ENCODE measurements around the gene RSPO1.

The RSPO1 gene

GRCh38 chr1:37567023-37567422, 67.7 kb downstream of the RSPO1 start:
- TF ChIP-seq REST (IDR thresholded peaks at IDR 0.05; ENCODE audit: insufficient read depth in 1 of 2, low read depth in 2 of 2, low read length in 2 of 2) (no peak), FOXP2 (optimal IDR thresholded peaks at IDR 0.05; ENCODE audit: borderline replicate concordance, extremely low read depth, extremely low read length, insufficient read depth) (no peak), SIN3A (IDR thresholded peaks at IDR 0.05; ENCODE audit: borderline replicate concordance, insufficient read depth, low read length) (no peak), POLR2AphosphoS5 (IDR thresholded peaks at IDR 0.05; ENCODE audit: low read depth, low read length) (no peak), TAF1 (IDR thresholded peaks at IDR 0.05; ENCODE audit: borderline replicate concordance, insufficient read depth, low read length) (no peak)

DNA sequence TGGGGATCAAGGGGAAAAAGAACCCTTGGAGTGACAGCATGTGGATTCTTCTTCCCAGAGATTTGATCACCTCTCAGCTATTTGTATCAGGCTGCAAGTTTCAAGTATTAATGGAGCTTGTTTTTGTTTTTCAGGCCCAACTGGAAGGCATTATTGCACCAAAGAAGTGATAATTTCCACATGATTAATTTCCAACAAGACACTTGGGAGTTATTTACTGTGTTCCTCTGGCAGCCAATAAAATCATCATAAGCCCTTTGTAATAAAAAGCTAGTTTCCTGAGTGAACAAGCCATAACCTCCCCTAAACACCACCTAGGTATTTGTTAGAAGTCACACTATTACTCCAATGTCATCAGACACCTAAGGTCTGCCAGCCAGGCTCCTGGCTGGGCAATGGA, 69.8 kb downstream of the RSPO1 start:
- TF ChIP-seq TAF1 (IDR thresholded peaks at IDR 0.05; ENCODE audit: borderline replicate concordance, insufficient read depth, low read length) (no peak), FOXP2 (optimal IDR thresholded peaks at IDR 0.05; ENCODE audit: borderline replicate concordance, extremely low read depth, extremely low read length, insufficient read depth) (no peak), REST (IDR thresholded peaks at IDR 0.05; ENCODE audit: insufficient read depth in 1 of 2, low read depth in 2 of 2, low read length in 2 of 2) (no peak)

DNA sequence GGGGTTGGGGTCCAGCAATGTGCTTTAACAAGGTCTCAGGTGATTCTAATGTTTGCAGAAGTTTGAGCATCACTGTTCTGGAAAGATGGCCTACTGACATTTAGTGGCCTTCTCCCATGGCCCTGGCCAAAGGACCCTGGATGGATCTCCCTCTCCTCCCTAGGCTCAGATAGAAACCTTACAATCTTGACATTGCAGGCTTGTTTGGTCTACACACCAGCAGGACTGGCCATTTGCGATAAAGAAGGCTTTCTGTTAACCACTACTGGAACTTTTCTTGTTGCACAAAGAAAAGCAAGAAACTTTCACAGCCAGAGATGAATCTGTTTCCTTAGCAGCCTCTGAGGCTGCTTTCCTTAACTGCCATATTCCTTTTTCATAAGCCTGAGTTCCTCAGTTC, 71.7 kb downstream of the RSPO1 start:
- TF ChIP-seq TAF1 (IDR thresholded peaks at IDR 0.05; ENCODE audit: borderline replicate concordance, insufficient read depth, low read length) (no peak), SIN3A (IDR thresholded peaks at IDR 0.05; ENCODE audit: borderline replicate concordance, insufficient read depth, low read length) (no peak), REST (IDR thresholded peaks at IDR 0.05; ENCODE audit: insufficient read depth in 1 of 2, low read depth in 2 of 2, low read length in 2 of 2) (no peak), POLR2AphosphoS5 (IDR thresholded peaks at IDR 0.05; ENCODE audit: low read depth, low read length) (no peak), FOXP2 (optimal IDR thresholded peaks at IDR 0.05; ENCODE audit: borderline replicate concordance, extremely low read depth, extremely low read length, insufficient read depth) (no peak)
